ENCODE measurements around the gene TMEM256. TPM values are rescaled to one million over a fixed set of nuclear protein-coding genes. Genes with fewer than 3 reads are reported as not detected.

Gene TMEM256
- total RNA-seq, 1 experiment from 2014 or later: 151 TPM

- no peak overlapping the region for H3K9ac ChIP-seq (ENCODE audit: extremely low read depth, insufficient read length, low read length)
- H3K27me3 Mint-ChIP-seq (ENCODE audit: low read depth): peaks cover 17% of the 10 kb centered on the region
- no peak overlapping the region for H3K4me2 ChIP-seq (ENCODE audit: insufficient read depth, insufficient read length, low read length)
- no peaks in the 10 kb centered on the region for H3K4me1 ChIP-seq (ENCODE audit: insufficient read depth, low read length)
- H4K20me1 ChIP-seq (ENCODE audit: control insufficient read depth, insufficient read depth, insufficient read length): no peaks in the 10 kb centered on the region
- no peak overlapping the region for H2BK120ac ChIP-seq (ENCODE audit: low read depth, low read length, poor library complexity, severe bottlenecking)
- no peak overlapping the region for H4K91ac ChIP-seq (ENCODE audit: insufficient read length, low read depth, low read length)
- peak overlapping the region in 1 of 3 experiments; percentile 83; a peak in 1 of 7 replicates for H3K27ac Mint-ChIP-seq
- no peak overlapping the region for H3T11ph ChIP-seq (ENCODE audit: low read length)
- no peaks in the 10 kb centered on the region for H3K79me2 ChIP-seq (ENCODE audit: insufficient read depth, low read length)
- no peak overlapping the region for H3K56ac ChIP-seq (ENCODE audit: insufficient read length, low read depth, low read length)
- no peak overlapping the region for H2BK12ac ChIP-seq (ENCODE audit: insufficient read length, low read depth, low read length)
- WGBS (ENCODE audit: extremely low coverage, insufficient read length, low lambda C conversion rate): no CpG with 5 or more reads among the region's 10 CpGs
- no peaks in the 10 kb centered on the region for H3K23me2 ChIP-seq (ENCODE audit: insufficient read length, low read depth, low read length, poor library complexity, severe bottlenecking)
- no peak overlapping the region; the same call in 1 of the 2 replicates for H3K14ac ChIP-seq (ENCODE audit: insufficient read depth, low read length)
- no peak overlapping the region for H3K23ac ChIP-seq (ENCODE audit: insufficient read length, low read depth, low read length)
- H3K4ac ChIP-seq (ENCODE audit: low read depth, low read length): no peak overlapping the region
- no peak for DNase-seq
- H3K36me3 Mint-ChIP-seq (ENCODE audit: insufficient read depth in 1 of 3, low read depth in 3 of 3): no peaks in the 10 kb centered on the region
- H4K8ac ChIP-seq (replicated peaks; ENCODE audit: insufficient read length, low read depth, low read length): no peak overlapping the region
- no peak overlapping the region for H2AK5ac ChIP-seq (ENCODE audit: insufficient read length, low read length)
- no peak overlapping the region for H3K4me3 Mint-ChIP-seq
- H2BK15ac ChIP-seq (ENCODE audit: low read depth, low read length): no peak overlapping the region
- H2AFZ ChIP-seq (ENCODE audit: low read length): no peak overlapping the region
- no peak for TF ChIP-seq CTCF (conservative IDR thresholded peaks at IDR 0.05)
- H3K27ac ChIP-seq (ENCODE audit: insufficient read length, low read depth, low read length): no peak overlapping the region
- no peak overlapping the region for H3K18ac ChIP-seq (ENCODE audit: insufficient read length, low read depth, low read length)
- H3K9me3 Mint-ChIP-seq: no peaks in the 10 kb centered on the region; a peak in 1 of 5 replicates
- H3K4me1 Mint-ChIP-seq: no peaks in the 10 kb centered on the region
- H2BK20ac ChIP-seq (ENCODE audit: low read depth, low read length, poor library complexity, severe bottlenecking): no peak overlapping the region
- no peak overlapping the region for H2BK5ac ChIP-seq (ENCODE audit: insufficient read length, low read length)
- H3K9me3 ChIP-seq (ENCODE audit: control insufficient read depth, low read depth, low read length): no peaks in the 10 kb centered on the region
- H3K79me1 ChIP-seq (ENCODE audit: insufficient read depth, low read depth, low read length, poor library complexity, severe bottlenecking): no peaks in the 10 kb centered on the region
- no peak overlapping the region for H4K5ac ChIP-seq (ENCODE audit: insufficient read length, low read depth, low read length)
- no peaks in the 10 kb centered on the region; the same call in 1 of the 2 replicates for H3K27me3 ChIP-seq (ENCODE audit: insufficient read depth, low read length)
Observed at GRCh38 chr17:7429722-7430121, 25.8 kb upstream of the TMEM256 start.

Data from H9 (cell line).